HepG2 (cell line): ENCODE results near the gene PTPRC. TPM values are rescaled to one million over a fixed set of nuclear protein-coding genes. Genes with fewer than 3 reads are reported as not detected.

Experiments used
- ATAC-seq: fragments of 200-7000 bp; cut with Tn5 transposase; 3 replicates; pipeline ENCODE4 v1.9.1; 2020; ENCODE audit warnings: mild to moderate bottlenecking, moderate library complexity
- BruUV-seq: library from RNA; stranded (reverse); fragments of 400-500 nt; replicated peaks from 2 replicates; lab custom pipeline; 2021; lab: Mats Ljungman, UMichigan
- CTCF ChIA-PET: fragments of 300-600 bp; formaldehyde crosslinking; extraction: SDS; loops from one replicate; lab custom pipeline; 2021; ENCODE audit warnings: low total read pairs, inconsistent platforms, low intra/inter-chr PET ratio; lab: Yijun Ruan, JAX
- POLR2A ChIA-PET: fragments of 350-600 bp; sonication (Branson Sonifier 250); formaldehyde crosslinking; loops from one replicate; lab custom pipeline; 2020; ENCODE audit warnings: antibody characterized with exemption, inconsistent platforms; lab: Yijun Ruan, JAX
- DNase-seq: peaks from one replicate; pipeline ENCODE4 v3.0.0-alpha.2; 2015; ENCODE audit warnings: low spot score
- FAIRE-seq: peaks from 3 replicates; lab custom pipeline; 2011; peaks lifted over from hg19 to GRCh38; lab: Jason Lieb, UNC
- H2AFZ ChIP-seq: one replicate; pipeline ENCODE4 v1.6.1; 2011; ENCODE audit warnings: low read length, inconsistent platforms
- H3K27ac ChIP-seq: fragments of 300-600 bp; 3 replicates; pipeline ENCODE4 v1.8.0; 2011; ENCODE audit warnings: mixed run types, mild to moderate bottlenecking, mixed read lengths, low read length, inconsistent platforms; ENCODE audit not compliant: insufficient read depth; ENCODE audit errors: extremely low read length
- H3K27me3 ChIP-seq, 2 experiments: fragments of 200-600 bp in 1 of 2; 2 replicates in 1 of 2; 3 replicates in 1 of 2; pipeline versions ENCODE4 v1.6.0 to v1.8.0; 2011; ENCODE audit warnings: low read length in 2 of 2, mild to moderate bottlenecking in 2 of 2, moderate library complexity in 2 of 2, inconsistent platforms in 1 of 2; ENCODE audit not compliant: insufficient read depth in 2 of 2, control insufficient read depth in 1 of 2
- H3K36me3 ChIP-seq, 2 experiments: fragments of 200-600 bp in 1 of 2; replicated peaks in 1 of 2; 2 replicates in 1 of 2; 3 replicates in 1 of 2; pipeline versions ENCODE4 v1.5.1 to v1.8.0; 2011; ENCODE audit warnings: low read length in 2 of 2, inconsistent platforms in 1 of 2; ENCODE audit not compliant: insufficient read depth in 2 of 2, control insufficient read depth in 1 of 2
- H3K4me1 ChIP-seq: 2 replicates; pipeline ENCODE4 v1.5.1; 2012; ENCODE audit warnings: low read length, inconsistent platforms; ENCODE audit not compliant: insufficient read depth
- H3K4me2 ChIP-seq: 2 replicates; pipeline ENCODE4 v1.6.0; 2011; ENCODE audit warnings: low read depth, low read length, inconsistent platforms
- H3K4me3 ChIP-seq, 3 experiments: fragments of 200-600 bp in 1 of 3; sonication (generic), shearing (Covaris generic) in 1 of 3; replicated peaks in 1 of 3; 2 replicates each; pipeline ENCODE4 v1.5.1; 2011 to 2016; ENCODE audit warnings: low read length in 3 of 3, inconsistent platforms in 2 of 3, low read depth in 2 of 3, mild to moderate bottlenecking in 2 of 3, control low read depth in 1 of 3, mixed read lengths in 1 of 3; ENCODE audit not compliant: insufficient read depth in 1 of 3
- H3K79me2 ChIP-seq: one replicate; pipeline ENCODE4 v1.6.1; 2011; ENCODE audit warnings: low read length, inconsistent platforms; ENCODE audit not compliant: insufficient read depth
- H3K9ac ChIP-seq: 2 replicates; pipeline ENCODE4 v1.6.0; 2011; ENCODE audit warnings: mild to moderate bottlenecking, low read depth, low read length, inconsistent platforms; ENCODE audit not compliant: insufficient read depth
- H3K9me3 ChIP-seq: 2 replicates; pipeline ENCODE4 v1.5.1; 2012; ENCODE audit warnings: mild to moderate bottlenecking, low read length
- H4K20me1 ChIP-seq: 2 replicates; pipeline ENCODE4 v1.6.0; 2011; ENCODE audit warnings: inconsistent platforms, mild to moderate bottlenecking, low read length, moderate library complexity; ENCODE audit not compliant: insufficient read depth
- JDP2 ChIP-seq: sonication (generic); formaldehyde crosslinking; IDR thresholded peaks from 2 replicates; pipeline ENCODE4 v1.8.1; 2022; ENCODE audit warnings: missing genetic modification reagents, borderline replicate concordance
- SMYD3 ChIP-seq: sonication (generic); formaldehyde crosslinking; IDR thresholded peaks from 2 replicates; pipeline ENCODE4 v1.8.1; 2023; ENCODE audit warnings: mild to moderate bottlenecking, missing genetic modification reagents
- SP2 ChIP-seq: sonication (generic); formaldehyde crosslinking; IDR thresholded peaks from 2 replicates; pipeline ENCODE4 v1.5.1; 2020; ENCODE audit warnings: mild to moderate bottlenecking, missing genetic modification reagents
- SPEN ChIP-seq: sonication (generic); formaldehyde crosslinking; IDR thresholded peaks from 2 replicates; pipeline ENCODE4 v1.5.1; 2020; ENCODE audit warnings: low read depth, mild to moderate bottlenecking, missing genetic modification reagents
- TARDBP ChIP-seq: sonication (generic); formaldehyde crosslinking; IDR thresholded peaks from 2 replicates; pipeline ENCODE4 v1.8.0; 2022; ENCODE audit warnings: mild to moderate bottlenecking, missing genetic modification reagents
- ZFY ChIP-seq: sonication (generic); formaldehyde crosslinking; IDR thresholded peaks from 2 replicates; pipeline ENCODE4 v1.4.0; 2020; ENCODE audit warnings: missing genetic modification reagents
- ZNF224 ChIP-seq: sonication (generic); formaldehyde crosslinking; IDR thresholded peaks from 2 replicates; pipeline ENCODE4 v1.5.0; 2020; ENCODE audit warnings: mild to moderate bottlenecking, missing genetic modification reagents
- ZNF264 ChIP-seq: sonication (generic); formaldehyde crosslinking; IDR thresholded peaks from 2 replicates; pipeline ENCODE4 v1.4.0; 2020; ENCODE audit warnings: missing genetic modification reagents
- ZNF292 ChIP-seq: sonication (generic); formaldehyde crosslinking; IDR thresholded peaks from 2 replicates; pipeline ENCODE4 v1.8.1; 2022; ENCODE audit warnings: mild to moderate bottlenecking, low read depth, missing genetic modification reagents, borderline replicate concordance
- WGBS: methylation state at CpG from one replicate; pipeline ENCODE4 v1.1.6; 2017; ENCODE audit warnings: low lambda C conversion rate; 5-methylcytosine and 5-hydroxymethylcytosine counted together
- in situ Hi-C: cut with HindIII; loops from 2 replicates; pipeline ENCODE4 v1.10.0; 2017; ENCODE audit warnings: low pct_unique_long_range_greater_than_20kb; ENCODE audit not compliant: extremely low pct_ligation_motif_present
- intact Hi-C: fragments of 100-400 bp; cut with micrococcal nuclease; formaldehyde crosslinking; loops from one replicate; pipeline ENCODE4 v1.10.0; 2022; ENCODE audit not compliant: unreplicated experiment
- polyA plus RNA-seq, 8 experiments: library from polyadenylated mRNA; depleted of rRNA in 3 of 8; stranded (reverse) in 7 of 8; unstranded in 1 of 8; fragments of >200 nt; fragmentation: Illumina TruSeq in 4 of 8; extraction: Trizol in 4 of 8; gene quantifications; 2 replicates each; pipeline versions ENCODE4 v1.2.1 to v1.2.3, GENCODE V29; 2011 to 2016; ENCODE audit warnings: low read depth in 4 of 8, missing spikeins in 1 of 8, mixed read lengths in 1 of 8; ENCODE audit not compliant: insufficient read depth in 1 of 8
- total RNA-seq, 5 experiments: library from RNA; depleted of rRNA; stranded (reverse); fragments of >200 nt; fragmentation: Illumina TruSeq; extraction: Trizol; gene quantifications; 2 replicates each; pipeline ENCODE4 v1.2.3, GENCODE V29; 2016; ENCODE audit warnings: low read depth in 1 of 5
- TF ChIP-seq, protein P1 (sequence below): sonication (generic); formaldehyde crosslinking; IDR thresholded peaks from 2 replicates; pipeline ENCODE4 v1.4.0; 2020; ENCODE audit warnings: missing genetic modification reagents

PTPRC gene
- total and polyA plus RNA-seq, 2 of the 13 experiments (the other 11 are each of a cell fraction or from before 2014, with no cell fraction given) = not detected

DNA sequence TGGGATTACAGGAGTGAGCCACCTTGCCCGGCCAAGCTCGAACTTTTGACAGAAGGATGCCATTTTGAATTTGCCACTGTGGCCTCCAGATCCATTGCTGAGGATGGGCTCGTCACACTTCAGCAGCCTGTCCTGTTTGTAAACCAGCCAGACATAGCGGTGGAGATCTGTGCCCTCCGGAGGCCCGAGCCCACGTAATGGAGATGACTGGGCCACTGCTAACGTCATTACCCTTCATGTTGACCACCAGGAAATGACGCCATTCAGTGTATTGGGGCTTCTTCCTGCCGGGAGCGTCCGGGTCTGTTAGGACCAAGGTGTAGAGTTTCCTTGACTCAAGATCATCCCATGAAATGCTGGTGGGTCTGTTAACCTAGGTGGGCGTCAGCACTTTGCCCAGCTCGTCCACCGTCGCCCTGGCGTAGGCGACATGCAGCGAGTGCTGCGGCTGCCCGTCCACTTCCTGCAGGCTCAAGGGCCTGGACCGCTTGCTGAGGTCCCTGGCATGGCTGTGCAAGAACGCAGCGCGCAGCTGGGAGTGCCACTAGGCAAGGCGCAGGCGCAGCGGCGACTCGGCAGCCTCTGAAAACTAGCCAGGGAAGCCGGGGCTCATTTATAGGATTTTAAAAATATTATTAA is 40.8 kb downstream of the PTPRC start:
- in situ Hi-C loops = loop anchor here (25.0 kb wide), 1 partner anchor 592 kb away; no protein-coding TSS in a partner anchor
- 59% methylated on average over 12 of the region's 31 CpGs for WGBS
- CTCF ChIA-PET = no interaction called here

DNA sequence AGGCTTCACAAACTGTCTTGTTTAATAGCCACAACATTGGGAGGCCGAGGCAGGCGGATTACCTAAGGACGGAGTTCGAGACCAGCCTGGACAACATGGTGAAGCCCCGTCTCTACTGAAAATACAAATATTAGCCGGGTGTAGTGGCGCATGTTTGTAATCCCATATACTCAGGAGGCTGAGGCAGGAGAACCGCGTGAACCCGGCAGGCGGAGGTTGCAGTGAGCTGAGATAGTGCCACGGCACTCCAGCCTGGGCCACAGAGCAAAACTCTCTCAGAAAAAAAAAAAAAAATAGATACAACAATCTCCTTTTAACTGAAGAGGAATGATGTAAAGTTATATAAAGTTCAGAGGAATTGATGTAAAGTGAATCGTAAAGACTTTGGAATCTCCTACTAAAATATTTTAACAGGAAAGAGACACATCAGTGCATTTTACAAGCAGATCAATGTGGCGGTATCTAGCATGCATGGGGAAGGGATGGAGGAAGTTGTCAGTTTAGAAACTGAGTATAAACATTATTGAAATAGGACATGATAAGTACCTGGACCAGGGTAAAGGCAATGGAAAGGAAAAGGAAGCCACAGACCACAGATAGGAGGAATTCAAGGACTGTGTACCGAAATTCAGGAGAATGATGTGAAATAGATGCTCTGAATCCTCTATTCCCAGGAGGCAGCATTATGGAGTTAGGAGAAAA is 41.5 kb downstream of the PTPRC start:
- Histone ChIP-seq H3K4me1 (no peaks in the 10 kb centered on the region), H3K9me3 (no peaks in the 10 kb centered on the region), H3K4me2 (no peak overlapping the region), H3K9ac (no peak overlapping the region), H4K20me1 (no peaks in the 10 kb centered on the region), H2AFZ (no peak overlapping the region), H3K36me3 (no peaks in the 10 kb centered on the region), H3K27me3 (no peaks in the 10 kb centered on the region), H3K27ac (no peak overlapping the region), H3K79me2 (no peaks in the 10 kb centered on the region), H3K4me3 (no peak overlapping the region)
- ChIA-PET CTCF (no interaction called here), POLR2A (no interaction called here)
- intact Hi-C loops = loop anchor here (10.0 kb wide), 1 partner anchor 216 kb away; no protein-coding TSS in a partner anchor
- no TSS peak for BruUV-seq
- ATAC-seq (no peak), FAIRE-seq (no peak), DNase-seq (no peak)
- in situ Hi-C loops = loop anchor here (25.0 kb wide), 1 partner anchor 593 kb away; no protein-coding TSS in a partner anchor
- 49% methylated on average over 15 of the region's 15 CpGs for WGBS
- no peak for TF ChIP-seq ZNF292 (CRISPR knock-in tag)
- TF ChIP-seq ZNF264 (CRISPR knock-in tag) = no peak
- TF ChIP-seq SMYD3 (CRISPR knock-in tag) = no peak
- no peak for TF ChIP-seq TARDBP (CRISPR knock-in tag)
- TF ChIP-seq, protein P1, sequence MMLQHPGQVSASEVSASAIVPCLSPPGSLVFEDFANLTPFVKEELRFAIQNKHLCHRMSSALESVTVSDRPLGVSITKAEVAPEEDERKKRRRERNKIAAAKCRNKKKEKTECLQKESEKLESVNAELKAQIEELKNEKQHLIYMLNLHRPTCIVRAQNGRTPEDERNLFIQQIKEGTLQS (CRISPR knock-in tag) = no peak
- TF ChIP-seq ZNF224 (CRISPR knock-in tag) = no peak
- no peak for TF ChIP-seq SP2 (CRISPR knock-in tag)
- no peak for TF ChIP-seq JDP2
- TF ChIP-seq ZFY (CRISPR knock-in tag) = no peak

More for the DNA sequence above, 40.8 kb downstream of the PTPRC start:
- no peaks in the 10 kb centered on the region for H3K36me3 ChIP-seq
- no peak for ATAC-seq
- H3K27ac ChIP-seq = no peak overlapping the region
- DNase-seq = no peak
- no peaks in the 10 kb centered on the region for H3K79me2 ChIP-seq
- no peaks in the 10 kb centered on the region for H3K27me3 ChIP-seq
- H3K9ac ChIP-seq = no peak overlapping the region
- FAIRE-seq = no peak
- BruUV-seq = no TSS peak
- no peak overlapping the region for H3K4me3 ChIP-seq
- no peaks in the 10 kb centered on the region for H4K20me1 ChIP-seq
- intact Hi-C loops = loop anchor here (10.0 kb wide), 1 partner anchor 215 kb away; no protein-coding TSS in a partner anchor
- POLR2A ChIA-PET = no interaction called here
- H3K9me3 ChIP-seq = no peaks in the 10 kb centered on the region
- H3K4me1 ChIP-seq = no peaks in the 10 kb centered on the region
- no peak for TF ChIP-seq SPEN (CRISPR knock-in tag)
- no peak overlapping the region for H3K4me2 ChIP-seq
- H2AFZ ChIP-seq = no peak overlapping the region
